BLaER1 treated with 17β-estradiol and CSF1 and Interleukin-3, amounts not matched to agents 10 nM and 100 nM (cell line): ENCODE data around the gene TDRD10.
A peak's percentile ranks its signal among the peaks of the same experiment; 100 is the strongest.

Experiments used
- H3K27ac ChIP-seq, 11 experiments: shearing (Covaris generic); formaldehyde crosslinking; 2 replicates each; pipeline ENCODE4 v1.8.1; 2022
- H3K27me3 ChIP-seq, 11 experiments: shearing (Covaris generic); formaldehyde crosslinking; 2 replicates each; pipeline ENCODE4 v1.8.1; 2022
- H3K36me3 ChIP-seq, 11 experiments: shearing (Covaris generic); formaldehyde crosslinking; 2 replicates each; pipeline ENCODE4 v1.8.1; 2022
- H3K4me1 ChIP-seq, 10 experiments: shearing (Covaris generic); formaldehyde crosslinking; 2 replicates each; pipeline ENCODE4 v1.8.1; 2022
- H3K4me2 ChIP-seq, 11 experiments: shearing (Covaris generic); formaldehyde crosslinking; 2 replicates each; pipeline ENCODE4 v1.8.1; 2022
- H3K4me3 ChIP-seq, 10 experiments: shearing (Covaris generic); formaldehyde crosslinking; 2 replicates each; pipeline ENCODE4 v1.8.1; 2022
- H3K9ac ChIP-seq, 11 experiments: shearing (Covaris generic); formaldehyde crosslinking; 2 replicates each; pipeline ENCODE4 v1.8.1; 2022
- H3K9me3 ChIP-seq, 11 experiments: shearing (Covaris generic); formaldehyde crosslinking; replicated peaks in 1 of 11; 2 replicates each; pipeline ENCODE4 v1.8.1; 2022
- H4K20me1 ChIP-seq, 11 experiments: shearing (Covaris generic); formaldehyde crosslinking; 2 replicates each; pipeline ENCODE4 v1.8.1; 2022
- Cebpa-rat ChIP-seq, 11 experiments: shearing (Covaris generic); IDR thresholded peaks; 2 replicates each; pipeline ENCODE4 v1.8.1; 2022

The TDRD10 gene

GRCh38 chr1:154549202-154549770 is 47.3 kb downstream of the TDRD10 start:
- Histone ChIP-seq H3K4me1 (peaks cover 0 to 51% (median 16%) of the 10 kb centered on the region in 10 experiments; a peak in 18 of 20 replicates), H3K4me2 (peak overlapping the region in 10 of 11 experiments; percentile 0 to 61 (median 20); a peak in 14 of 22 replicates), H3K4me3 (no peak overlapping the region), H3K36me3 (peaks cover 58 to 71% (median 66%) of the 10 kb centered on the region in 11 experiments), H4K20me1 (peaks cover 30 to 77% (median 67%) of the 10 kb centered on the region in 11 experiments; a peak in 21 of 22 replicates), H3K9me3 (no peaks in the 10 kb centered on the region), H3K9ac (peak overlapping the region in 9 of 11 experiments; percentile 4 to 56 (median 39); a peak in 9 of 22 replicates), H3K27ac (peak overlapping the region in 2 of 11 experiments; percentile 4 to 32; a peak in 2 of 22 replicates), H3K27me3 (no peaks in the 10 kb centered on the region)
- TF ChIP-seq Cebpa-rat (IDR thresholded peaks at IDR 0.05): no peak

GRCh38 chr1:154550070-154550469 is 48.1 kb downstream of the TDRD10 start:
- Histone ChIP-seq H3K9ac (peak overlapping the region in 1 of 11 experiments; percentile 25; a peak in 1 of 22 replicates), H3K4me2 (peak overlapping the region in 2 of 11 experiments; percentile 19 to 49; a peak in 2 of 22 replicates), H3K27me3 (no peaks in the 10 kb centered on the region), H3K4me3 (no peak overlapping the region), H4K20me1 (peaks cover 30 to 85% (median 75%) of the 10 kb centered on the region in 11 experiments; a peak in 21 of 22 replicates), H3K27ac (no peak overlapping the region), H3K9me3 (no peaks in the 10 kb centered on the region), H3K36me3 (peaks cover 66 to 79% (median 74%) of the 10 kb centered on the region in 11 experiments), H3K4me1 (peaks cover 0 to 56% (median 14%) of the 10 kb centered on the region in 10 experiments; a peak in 18 of 20 replicates)
- no peak for TF ChIP-seq Cebpa-rat (IDR thresholded peaks at IDR 0.05)

GRCh38 chr1:154550657-154551056 is 48.6 kb downstream of the TDRD10 start:
- Histone ChIP-seq H3K4me2 (no peak overlapping the region), H3K4me3 (no peak overlapping the region), H3K27ac (no peak overlapping the region), H4K20me1 (peaks cover 30 to 91% (median 81%) of the 10 kb centered on the region in 11 experiments; a peak in 21 of 22 replicates), H3K36me3 (peaks cover 71 to 85% (median 80%) of the 10 kb centered on the region in 11 experiments), H3K9ac (peak overlapping the region in 4 of 11 experiments; percentile 5 to 57 (median 35); a peak in 2 of 22 replicates), H3K9me3 (no peaks in the 10 kb centered on the region), H3K4me1 (peaks cover 0 to 60% (median 17%) of the 10 kb centered on the region in 10 experiments; a peak in 18 of 20 replicates), H3K27me3 (no peaks in the 10 kb centered on the region)
- TF ChIP-seq Cebpa-rat (IDR thresholded peaks at IDR 0.05): no peak

DNA sequence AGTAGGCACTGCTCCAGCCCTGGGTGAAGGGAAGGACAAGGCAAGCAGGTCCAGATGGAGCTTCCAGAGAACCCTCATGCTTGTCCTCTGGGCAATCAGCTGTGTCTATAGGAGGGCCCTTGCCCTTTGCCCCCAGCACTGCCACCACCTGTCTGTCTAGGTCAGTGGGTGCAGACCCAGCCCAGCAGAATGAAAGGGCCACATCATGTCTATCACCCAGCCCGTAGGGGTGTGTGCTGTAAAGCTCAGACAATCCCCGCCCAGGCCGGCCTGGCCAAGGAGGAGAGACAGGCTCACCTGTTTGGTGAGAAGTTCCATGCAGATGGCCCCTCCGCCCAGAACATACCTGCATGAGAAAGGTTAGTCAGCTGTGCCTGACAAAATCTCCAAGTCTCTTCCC is 49.5 kb downstream of the TDRD10 start:
- no peak for TF ChIP-seq Cebpa-rat (IDR thresholded peaks at IDR 0.05)
- no peaks in the 10 kb centered on the region for H3K27me3 ChIP-seq
- H3K27ac ChIP-seq: no peak overlapping the region
- H3K36me3 ChIP-seq: peaks cover 77 to 93% (median 83%) of the 10 kb centered on the region in 11 experiments
- peaks cover 38 to 99% (median 89%) of the 10 kb centered on the region in 11 experiments; a peak in 21 of 22 replicates for H4K20me1 ChIP-seq
- peaks cover 6 to 69% (median 24%) of the 10 kb centered on the region in 10 experiments for H3K4me1 ChIP-seq
- H3K9ac ChIP-seq: peak overlapping the region in 6 of 11 experiments; percentile 18 to 57 (median 28); a peak in 5 of 22 replicates
- no peak overlapping the region for H3K4me2 ChIP-seq
- no peak overlapping the region for H3K4me3 ChIP-seq
- no peaks in the 10 kb centered on the region for H3K9me3 ChIP-seq

DNA sequence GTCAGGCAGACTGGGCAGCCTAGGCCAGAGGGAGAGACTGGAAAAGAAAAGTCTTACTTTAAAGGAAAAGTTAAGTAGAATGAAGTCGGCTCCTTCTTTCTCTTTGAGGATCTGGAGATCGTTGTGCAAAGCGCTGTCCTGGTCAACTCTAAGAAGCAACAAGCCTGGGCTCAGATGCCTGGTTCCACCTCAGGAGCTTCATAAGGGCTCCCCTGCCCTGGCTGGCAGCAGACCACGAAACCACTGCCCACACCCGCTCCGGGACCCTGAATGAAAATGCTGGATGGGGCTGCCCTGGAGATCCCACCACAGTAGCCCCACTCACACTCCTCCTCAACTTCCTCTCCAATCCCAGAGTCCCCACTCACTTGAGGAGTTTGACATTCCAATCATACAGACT is 50.0 kb downstream of the TDRD10 start:
- Histone ChIP-seq H3K4me3 (no peak overlapping the region), H3K4me1 (peaks cover 12 to 74% (median 29%) of the 10 kb centered on the region in 10 experiments), H3K4me2 (no peak overlapping the region), H3K27me3 (no peaks in the 10 kb centered on the region), H3K27ac (no peak overlapping the region), H4K20me1 (peaks cover 44 to 100% (median 95%) of the 10 kb centered on the region in 11 experiments; a peak in 21 of 22 replicates), H3K9ac (peak overlapping the region in 5 of 11 experiments; percentile 18 to 57 (median 31); a peak in 5 of 22 replicates), H3K9me3 (no peaks in the 10 kb centered on the region), H3K36me3 (peaks cover 77 to 97% (median 83%) of the 10 kb centered on the region in 11 experiments)
- no peak for TF ChIP-seq Cebpa-rat (IDR thresholded peaks at IDR 0.05)

- no peaks in the 10 kb centered on the region for H3K9me3 ChIP-seq
- no peak for TF ChIP-seq Cebpa-rat (IDR thresholded peaks at IDR 0.05)
- no peak overlapping the region for H3K27ac ChIP-seq
- no peak overlapping the region for H3K4me3 ChIP-seq
- peak overlapping the region in 3 of 11 experiments; percentile 2 to 37 (median 7); a peak in 3 of 22 replicates for H3K9ac ChIP-seq
- H3K27me3 ChIP-seq: no peaks in the 10 kb centered on the region
- H4K20me1 ChIP-seq: peaks cover 51 to 96% (median 90%) of the 10 kb centered on the region in 11 experiments; a peak in 21 of 22 replicates
- H3K4me2 ChIP-seq: no peak overlapping the region; a peak in 1 of 22 replicates
- H3K4me1 ChIP-seq: peaks cover 19 to 65% (median 35%) of the 10 kb centered on the region in 10 experiments
- H3K36me3 ChIP-seq: peaks cover 75 to 85% (median 79%) of the 10 kb centered on the region in 11 experiments
Observed at GRCh38 chr1:154553056-154554030, 51.3 kb downstream of the TDRD10 start.

DNA sequence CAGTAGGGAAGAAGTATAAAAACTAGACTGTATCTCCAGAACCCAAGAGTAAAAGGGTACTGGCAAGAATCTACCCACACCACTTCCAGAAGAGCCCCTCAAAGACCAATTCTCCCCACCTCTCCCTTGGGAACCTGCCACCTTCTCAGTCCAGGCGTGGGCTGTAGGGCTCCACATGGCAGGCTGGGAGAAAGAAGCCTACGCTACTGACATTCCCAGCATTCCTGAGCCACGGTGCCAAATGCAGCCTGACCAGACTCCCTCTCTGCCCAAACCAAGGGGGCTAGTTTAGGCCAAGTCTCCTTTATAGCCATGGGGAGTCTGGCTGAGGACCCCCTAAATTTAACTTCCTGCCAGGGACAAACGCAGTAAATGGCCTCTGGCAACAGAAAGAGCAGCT is 54.4 kb downstream of the TDRD10 start:
- H3K36me3 ChIP-seq: peaks cover 45 to 54% (median 48%) of the 10 kb centered on the region in 11 experiments
- H3K27ac ChIP-seq: peak overlapping the region in 10 of 11 experiments; percentile 1 to 87 (median 20); a peak in 10 of 22 replicates
- peaks cover 27 to 50% (median 35%) of the 10 kb centered on the region in 10 experiments for H3K4me1 ChIP-seq
- H3K9ac ChIP-seq: peak overlapping the region; percentile 90 to 94 (median 93)
- H3K27me3 ChIP-seq: no peaks in the 10 kb centered on the region
- peak overlapping the region; percentile 90 to 99 (median 97) for H3K4me2 ChIP-seq
- TF ChIP-seq Cebpa-rat (IDR thresholded peaks at IDR 0.05): no peak
- H3K4me3 ChIP-seq: peak overlapping the region; percentile 80 to 99 (median 90)
- peaks cover 34 to 65% (median 61%) of the 10 kb centered on the region in 11 experiments; a peak in 21 of 22 replicates for H4K20me1 ChIP-seq
- no peaks in the 10 kb centered on the region for H3K9me3 ChIP-seq

DNA sequence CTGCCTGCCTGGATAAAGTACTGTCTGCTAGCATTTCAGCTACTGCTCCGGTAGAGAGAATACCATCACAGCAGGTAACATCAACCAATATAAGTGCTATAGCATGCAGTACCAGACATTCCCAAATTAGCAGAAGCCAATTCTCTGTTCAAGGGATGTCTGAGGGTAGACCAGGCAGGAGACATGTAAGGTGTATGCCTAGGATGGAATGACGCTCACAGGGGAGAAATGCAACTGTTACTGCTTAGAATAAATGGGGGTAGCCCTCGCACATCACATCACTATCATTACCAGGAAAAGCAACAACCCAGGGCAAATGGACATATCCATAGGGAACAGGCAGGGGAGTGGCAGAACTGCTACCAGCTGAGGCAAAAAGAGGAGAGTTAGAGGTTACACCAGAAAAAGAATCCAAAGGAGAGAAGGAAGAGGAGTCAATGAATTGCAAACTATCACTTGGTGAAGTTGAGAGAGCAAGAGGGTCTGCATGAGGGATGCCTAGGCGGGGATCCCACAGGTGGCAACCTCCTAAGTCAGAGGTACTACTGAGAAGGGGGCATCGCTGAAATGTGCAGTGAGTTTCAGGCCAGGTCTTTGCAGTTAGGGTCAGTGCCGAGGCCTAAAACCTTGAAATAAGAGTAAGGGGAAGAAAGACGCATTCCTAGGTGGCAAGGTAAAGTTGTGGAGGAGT is 55.4 kb downstream of the TDRD10 start:
- Histone ChIP-seq H3K4me3 (peak overlapping the region; percentile 80 to 99 (median 90)), H3K27ac (peak overlapping the region; percentile 72 to 92 (median 84)), H3K4me1 (peaks cover 27 to 46% (median 35%) of the 10 kb centered on the region in 10 experiments), H3K4me2 (peak overlapping the region; percentile 90 to 99 (median 97)), H4K20me1 (peaks cover 29 to 55% (median 52%) of the 10 kb centered on the region in 11 experiments; a peak in 21 of 22 replicates), H3K9ac (peak overlapping the region; percentile 90 to 94 (median 93)), H3K9me3 (no peaks in the 10 kb centered on the region), H3K36me3 (peaks cover 35 to 45% (median 39%) of the 10 kb centered on the region in 11 experiments), H3K27me3 (no peaks in the 10 kb centered on the region)
- no peak for TF ChIP-seq Cebpa-rat (IDR thresholded peaks at IDR 0.05)
